HL-60 (cell line): ENCODE results near the gene CETP.

Source experiments
- CTCF ChIP-seq: IDR thresholded peaks from one replicate; pipeline ENCODE4 v1.5.1; 2011; ENCODE audit warnings: low read length, control low read depth, inconsistent platforms; ENCODE audit not compliant: insufficient read depth
- POLR2AphosphoS5 ChIP-seq: IDR thresholded peaks from 2 replicates; pipeline ENCODE4 v1.6.1; 2012; ENCODE audit warnings: low read depth

GRCh38 chr16:56997931-56998330 is 36.2 kb downstream of the CETP start:
- TF ChIP-seq CTCF (no peak), POLR2AphosphoS5 (no peak)
